KG1 (cell line): Measurements from ENCODE around the gene NPIPB6.
"Not testable (repeated sequence)": the region's sequence is repeated elsewhere in the genome, so short reads cannot be mapped to it uniquely, and the experiment has no call there.

ENCODE experiments used
- DNase-seq: peaks from one replicate; lab custom pipeline; 2025; lab: John Stamatoyannopoulos, UW

The NPIPB6 gene

GRCh38 chr16:28363408-28363807, at the start of gene NPIPB6:
NPIPB6 (minus strand) TSS chr16:28363508; CDS start chr16:28362822, 686 bp downstream.
- not testable (repeated sequence) for DNase-seq

DNA sequence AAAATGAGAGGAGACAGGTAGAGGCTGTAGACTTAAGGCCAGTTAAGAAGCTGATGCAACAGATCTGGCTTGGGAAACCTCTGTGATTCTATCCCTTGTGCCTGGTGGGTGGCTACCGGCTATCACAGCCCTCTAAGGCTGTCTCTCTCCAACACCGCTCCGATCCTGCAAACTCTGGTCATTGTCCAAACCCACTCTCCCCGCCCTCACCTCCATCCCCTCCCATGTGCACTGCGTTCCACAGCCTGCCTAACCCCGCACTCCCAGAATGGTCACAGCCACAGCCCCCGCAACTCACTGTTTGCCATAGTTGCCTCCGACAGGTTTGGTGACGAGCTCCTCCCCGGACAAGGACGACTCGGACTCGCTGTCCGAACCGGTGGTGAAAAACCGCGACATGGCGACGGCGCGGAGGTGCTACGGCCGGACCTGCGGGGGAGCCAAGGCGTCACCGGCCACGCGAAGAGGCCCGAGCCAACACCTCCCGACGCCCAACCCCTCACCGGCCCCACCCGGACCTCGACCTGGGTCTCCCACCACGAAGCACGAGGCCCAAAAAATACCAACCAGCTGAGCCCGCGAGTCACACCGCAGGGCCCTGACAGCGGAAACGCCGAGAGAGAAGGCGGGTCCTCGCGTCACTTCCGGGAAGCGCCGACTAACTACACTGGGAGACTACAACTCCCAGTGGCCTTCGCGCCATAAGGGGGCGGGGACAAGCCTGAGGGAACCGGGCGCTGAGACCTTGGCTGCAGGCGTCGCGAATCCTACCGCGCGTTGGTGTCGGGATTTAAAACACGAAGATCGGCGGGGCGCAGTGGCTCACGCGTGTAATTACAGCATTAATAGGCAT, 40.1 kb upstream of the NPIPB6 start, which contains the start of gene EIF3CL:
Gene EIF3CL (minus strand): TSS at position 622 of the 853 bp plus-strand sequence. CDS start 223 bp downstream, at position 399.
- DNase-seq, result not testable (repeated sequence)

DNA sequence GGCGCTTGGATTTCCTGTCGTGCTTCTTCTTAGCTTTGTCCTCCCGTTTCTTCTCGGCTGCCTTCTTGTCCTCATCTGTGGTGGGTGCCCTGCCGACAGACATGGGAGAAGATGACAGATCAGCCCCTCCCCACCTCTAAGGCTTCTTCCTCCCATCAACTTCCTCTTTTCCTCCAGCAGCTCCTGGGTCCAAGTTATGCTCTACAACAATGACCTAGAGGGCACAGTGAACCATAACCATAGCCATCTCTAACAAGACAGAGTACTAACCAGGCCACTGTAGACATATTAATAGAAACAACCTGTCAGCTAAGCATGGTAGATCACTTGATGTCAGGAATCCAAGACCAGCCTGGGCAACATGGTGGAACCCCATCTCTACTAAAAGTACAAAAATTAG, 28.7 kb upstream of the NPIPB6 start:
- DNase-seq, result not testable (repeated sequence)

DNA sequence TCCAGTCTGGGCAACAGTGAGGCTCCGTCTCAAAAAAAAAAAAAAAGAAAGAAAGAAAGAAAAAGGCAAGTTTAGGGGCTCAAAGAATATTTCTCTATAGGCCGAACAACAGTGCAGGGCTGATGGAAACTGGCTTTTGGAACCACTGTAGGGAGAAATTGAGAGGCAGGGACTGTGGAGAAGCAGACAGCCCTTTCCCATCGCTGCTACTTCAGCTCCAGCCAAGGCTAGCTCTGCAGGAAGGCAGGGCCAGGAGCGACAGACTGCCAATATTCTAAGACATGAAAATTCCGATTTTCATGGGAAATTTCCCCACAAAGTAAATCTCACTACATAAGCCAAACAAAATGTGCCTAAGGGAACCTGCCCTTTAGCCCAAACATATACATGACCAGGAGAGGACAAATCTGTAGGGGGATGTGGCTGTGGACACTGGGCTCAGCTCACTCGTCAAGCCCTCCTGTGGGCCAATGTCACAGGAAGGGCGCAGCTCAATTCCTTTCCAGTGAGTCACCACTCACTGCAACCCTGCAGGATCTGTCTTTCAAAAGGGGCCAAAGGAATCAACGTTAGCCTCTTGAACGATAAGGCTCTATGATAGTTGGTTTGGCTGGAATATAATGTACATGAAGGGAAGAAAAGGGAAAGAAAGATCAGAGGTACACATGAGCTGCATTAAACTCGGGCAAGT, 19.0 kb upstream of the NPIPB6 start:
- DNase-seq, result not testable (repeated sequence)

DNA sequence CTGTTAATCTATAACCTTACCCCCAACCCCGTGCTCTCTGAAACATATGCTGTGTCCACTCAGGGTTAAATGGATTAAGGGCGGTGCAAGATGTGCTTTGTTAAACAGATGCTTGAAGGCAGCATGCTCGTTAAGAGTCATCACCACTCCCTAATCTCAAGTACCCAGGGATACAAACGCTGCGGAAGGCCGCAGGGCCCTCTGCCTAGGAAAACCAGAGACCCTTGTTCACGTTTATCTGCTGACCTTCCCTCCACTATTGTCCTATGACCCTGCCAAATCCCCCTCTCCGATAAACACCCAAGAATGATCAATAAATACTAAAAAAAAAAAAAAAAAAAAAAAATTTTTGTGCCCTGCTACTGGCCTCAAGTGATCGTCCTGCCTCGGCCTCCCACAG, 14.5 kb upstream of the NPIPB6 start:
- not testable (repeated sequence) for DNase-seq

GRCh38 chr16:28377108-28377625, 13.9 kb upstream of the NPIPB6 start:
- DNase-seq, result not testable (repeated sequence)

- DNase-seq, result not testable (repeated sequence)
Measured at GRCh38 chr16:28375115-28375514, 11.8 kb upstream of the NPIPB6 start.

DNA sequence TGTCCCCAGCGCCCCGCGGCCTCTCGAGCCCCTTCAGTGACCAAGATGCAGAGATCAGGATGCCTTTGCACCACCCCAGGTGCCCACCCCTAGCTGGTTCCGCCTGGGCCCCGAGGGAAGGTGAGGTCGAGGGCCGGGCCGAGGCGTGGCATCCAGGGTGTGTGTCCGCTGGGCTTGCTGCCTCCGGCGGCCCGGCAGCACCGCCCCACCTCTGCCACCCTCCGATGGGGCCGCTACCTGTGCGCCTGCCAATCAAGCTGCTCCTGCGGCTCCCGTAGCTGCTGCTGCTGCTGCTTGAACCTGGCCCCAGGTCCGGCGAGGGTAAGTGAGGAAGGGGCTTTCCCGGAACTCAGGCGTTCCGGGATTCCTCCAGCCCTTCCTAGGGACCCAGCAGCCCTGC, 11.0 kb upstream of the NPIPB6 start:
- not testable (repeated sequence) for DNase-seq

GRCh38 chr16:28367926-28368325, 4.6 kb upstream of the NPIPB6 start:
- not testable (repeated sequence) for DNase-seq

- DNase-seq, result not testable (repeated sequence)
Measured at GRCh38 chr16:28364268-28365173, 1.2 kb upstream of the NPIPB6 start.

DNA sequence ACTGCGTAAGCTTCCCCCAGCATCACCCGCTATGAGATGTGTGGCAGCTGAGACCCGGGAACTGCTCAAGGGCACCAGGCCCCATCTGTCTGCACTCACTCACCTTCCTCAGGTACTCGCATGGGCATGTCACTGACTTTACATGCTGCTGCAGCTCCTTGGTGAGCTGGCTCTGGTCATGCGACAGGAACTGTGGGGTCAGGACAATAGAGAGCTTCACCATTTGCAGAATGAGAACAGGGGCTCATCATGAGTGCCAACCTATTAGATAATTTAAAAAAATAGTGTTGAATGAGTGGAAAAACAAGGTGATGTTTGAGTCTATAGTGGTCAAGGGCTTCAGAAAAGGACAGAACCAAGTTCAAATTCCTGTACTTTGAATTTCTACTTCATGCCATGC, 708 bp downstream of the NPIPB6 start:
- DNase-seq, result not testable (repeated sequence)

GRCh38 chr16:28338230-28338629, 25.1 kb downstream of the NPIPB6 start:
- not testable (repeated sequence) for DNase-seq

DNA sequence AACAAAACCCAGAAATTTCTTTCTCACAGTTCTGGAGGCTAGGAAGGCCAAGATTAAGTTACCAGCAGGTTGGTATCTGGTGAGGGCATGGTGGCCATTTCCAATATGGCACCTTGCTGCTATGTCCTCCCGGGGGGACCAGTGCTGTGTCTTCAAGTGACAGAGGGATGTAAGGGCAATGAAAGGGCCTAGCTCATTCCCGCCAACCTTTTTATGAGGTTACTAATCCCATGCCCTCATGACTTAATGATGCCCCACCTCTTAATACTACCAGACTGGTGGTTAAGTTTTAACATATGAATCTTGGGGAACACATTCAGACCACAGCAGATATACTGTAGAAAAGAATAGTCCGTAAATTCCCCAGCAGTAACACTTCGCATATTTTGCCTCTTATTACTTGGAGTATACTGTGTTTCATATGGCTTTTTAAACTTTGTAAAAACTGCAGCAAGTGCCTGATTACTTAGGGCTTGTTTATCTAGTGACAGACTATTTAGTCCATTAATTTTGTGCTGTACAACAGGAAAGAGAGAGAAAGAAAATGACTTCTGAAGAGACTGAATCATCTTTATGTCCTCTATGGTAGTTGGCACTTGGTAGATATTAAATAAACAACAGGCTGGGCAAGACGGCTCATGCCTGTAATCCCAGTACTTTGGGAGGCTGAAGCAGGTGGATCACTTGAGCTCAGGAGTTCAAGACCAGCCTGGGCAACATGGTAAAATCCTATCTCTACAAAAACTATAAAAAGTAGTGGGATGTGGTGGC, 26.2 kb downstream of the NPIPB6 start:
- not testable (repeated sequence) for DNase-seq

- DNase-seq, result not testable (repeated sequence)
Measured at GRCh38 chr16:28335678-28336077, 27.6 kb downstream of the NPIPB6 start.

- not testable (repeated sequence) for DNase-seq
Measured at GRCh38 chr16:28332632-28333031, 30.7 kb downstream of the NPIPB6 start.

DNA sequence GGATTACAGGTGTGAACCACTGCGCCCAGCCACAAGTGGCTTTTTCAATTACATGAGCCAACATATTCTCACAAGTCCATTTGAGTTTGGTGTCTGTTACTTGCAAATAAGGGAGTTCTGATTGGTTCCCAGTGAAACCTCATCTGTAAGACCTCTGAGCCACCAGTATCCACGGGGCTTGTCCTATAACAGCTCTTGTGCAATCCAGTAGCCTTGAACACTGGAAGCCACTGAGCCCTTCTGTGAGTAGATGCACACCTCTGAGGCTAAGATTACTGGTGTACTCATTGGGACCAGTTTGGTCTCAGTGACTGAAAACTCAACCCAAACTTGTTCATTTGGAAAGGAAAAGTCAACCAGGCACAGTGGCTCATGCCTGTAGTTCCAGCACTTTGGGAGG, 32.3 kb downstream of the NPIPB6 start:
- not testable (repeated sequence) for DNase-seq

GRCh38 chr16:28330232-28330631, 33.1 kb downstream of the NPIPB6 start:
- not testable (repeated sequence) for DNase-seq

- peak; percentile 34 for DNase-seq
Measured at GRCh38 chr16:28326881-28327610, 36.3 kb downstream of the NPIPB6 start.

DNA sequence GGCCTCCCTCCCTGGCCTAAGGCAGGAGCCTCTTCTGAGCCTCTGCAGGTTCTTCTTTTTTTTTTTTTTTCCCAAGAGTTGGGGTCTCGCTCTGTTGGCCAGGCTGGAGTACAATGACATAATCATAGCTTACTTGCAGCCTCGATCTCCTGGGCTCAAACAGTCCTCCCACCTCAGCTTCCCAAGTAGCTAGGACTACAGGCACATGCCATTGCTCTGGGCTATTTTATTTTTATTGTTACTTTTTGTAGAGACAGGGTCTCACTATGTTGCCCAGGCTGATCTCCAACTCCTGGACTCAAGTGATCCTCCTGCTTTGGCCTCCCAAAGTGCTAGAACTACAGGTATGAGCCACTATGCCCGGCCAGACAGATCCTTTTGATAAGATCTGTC, 38.4 kb downstream of the NPIPB6 start:
- DNase-seq, result no peak
